ENCODE data around the gene RHBDD1.
"Not testable (repeated sequence)": the region's sequence is repeated elsewhere in the genome, so short reads cannot be mapped to it uniquely, and the experiment has no call there.

RHBDD1 gene

GRCh38 chr2:226837787-226838603 is 2.1 kb downstream of the RHBDD1 start:
- in situ Hi-C loops (cut with MboI; ENCODE audit: low sequenced_read_pairs): no loop called here

DNA sequence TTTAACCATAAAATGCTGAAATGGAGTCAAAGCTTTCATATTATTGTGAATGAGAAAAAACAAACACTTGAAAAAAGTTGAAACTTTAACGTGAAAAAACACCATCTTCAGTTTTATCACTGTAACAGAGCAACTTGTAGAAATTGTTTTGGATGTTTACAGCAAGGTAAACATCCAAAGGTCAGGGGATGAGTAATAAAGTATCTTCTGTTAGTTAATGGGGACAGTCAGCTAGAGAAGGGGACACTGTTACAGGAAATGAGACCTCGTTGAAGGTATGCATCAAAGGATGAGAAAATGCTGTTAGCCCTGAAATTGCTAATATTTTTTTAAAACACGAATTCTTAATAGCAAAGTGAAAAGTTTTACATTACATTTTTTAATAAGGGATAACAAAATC is 2.9 kb downstream of the RHBDD1 start:
- in situ Hi-C loops (cut with MboI; ENCODE audit: low sequenced_read_pairs): no loop called here

DNA sequence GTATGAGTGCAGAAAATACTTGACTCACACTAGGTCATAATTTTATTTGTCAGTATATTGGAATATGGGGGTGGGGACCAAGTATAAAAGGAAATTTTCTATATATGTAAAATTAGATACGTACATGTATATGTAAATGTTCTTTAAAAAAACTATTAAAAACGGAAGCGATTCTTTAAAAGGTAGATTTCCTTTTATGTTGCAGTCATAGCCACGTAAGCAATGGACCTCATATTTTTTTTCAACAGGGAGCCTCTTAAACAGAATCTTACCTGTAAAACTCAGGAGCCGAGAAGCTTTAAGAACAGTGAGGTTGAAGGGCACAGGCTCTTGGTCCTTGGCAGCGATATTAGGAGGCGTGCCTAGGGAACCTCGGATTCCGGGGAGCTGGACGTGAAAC is 3.3 kb downstream of the RHBDD1 start:
- in situ Hi-C loops (cut with MboI; ENCODE audit: low sequenced_read_pairs): no loop called here

DNA sequence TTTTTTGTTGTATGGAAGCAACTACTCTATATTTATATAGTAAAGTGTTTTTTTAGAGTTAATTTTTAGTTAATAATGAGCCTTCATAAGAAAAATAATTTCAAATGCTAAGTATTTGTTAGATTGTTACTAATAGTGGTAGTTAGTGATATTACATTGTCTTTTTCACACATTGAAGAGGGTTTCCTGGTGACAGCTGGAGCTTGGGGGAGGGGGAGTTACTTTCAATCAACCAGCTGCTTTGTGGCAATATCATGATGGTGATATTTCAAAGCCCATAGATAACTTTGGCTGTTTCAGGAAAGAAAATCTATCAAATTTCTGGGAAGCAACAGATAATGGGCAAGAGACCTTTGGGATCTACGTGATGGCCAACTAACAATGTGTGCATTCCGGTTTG is 4.1 kb downstream of the RHBDD1 start:
- in situ Hi-C loops (cut with MboI; ENCODE audit: low sequenced_read_pairs): no loop called here

DNA sequence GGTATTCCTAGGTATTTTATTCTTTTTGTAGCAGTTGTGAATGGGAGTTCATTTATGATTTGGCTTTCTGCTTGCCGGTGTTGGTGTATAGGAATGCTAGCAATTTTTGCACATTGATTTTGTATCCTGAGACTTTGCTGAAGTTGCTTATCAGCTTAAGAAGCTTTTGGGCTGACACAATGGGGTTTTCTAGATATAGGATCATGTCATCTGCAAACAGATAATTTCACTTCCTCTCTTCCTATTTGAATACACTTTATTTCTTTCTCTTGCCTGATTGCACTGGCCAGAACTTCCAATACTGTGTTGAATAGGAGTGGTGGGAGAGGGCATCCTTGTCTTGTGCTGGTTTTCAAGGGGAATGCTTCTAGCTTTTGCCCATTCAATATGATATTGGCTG is 7.1 kb downstream of the RHBDD1 start:
- in situ Hi-C loops (cut with MboI; ENCODE audit: low sequenced_read_pairs): not testable (repeated sequence)

- in situ Hi-C loops (cut with MboI; ENCODE audit: low sequenced_read_pairs): no loop called here
Observed at GRCh38 chr2:226845386-226846116, 9.7 kb downstream of the RHBDD1 start.

- in situ Hi-C loops (cut with MboI; ENCODE audit: low sequenced_read_pairs): no loop called here
Observed at GRCh38 chr2:226847090-226847489, 11.2 kb downstream of the RHBDD1 start.

- in situ Hi-C loops (cut with MboI; ENCODE audit: low sequenced_read_pairs): no loop called here
Observed at GRCh38 chr2:226847511-226847910, 11.7 kb downstream of the RHBDD1 start.

GRCh38 chr2:226849349-226849748 is 13.5 kb downstream of the RHBDD1 start:
- in situ Hi-C loops (cut with MboI; ENCODE audit: low sequenced_read_pairs): no loop called here

- in situ Hi-C loops (cut with MboI; ENCODE audit: low sequenced_read_pairs): no loop called here
Observed at GRCh38 chr2:226850024-226850423, 14.2 kb downstream of the RHBDD1 start.

GRCh38 chr2:226855787-226856186 is 19.9 kb downstream of the RHBDD1 start:
- in situ Hi-C loops (cut with MboI; ENCODE audit: low sequenced_read_pairs): no loop called here

DNA sequence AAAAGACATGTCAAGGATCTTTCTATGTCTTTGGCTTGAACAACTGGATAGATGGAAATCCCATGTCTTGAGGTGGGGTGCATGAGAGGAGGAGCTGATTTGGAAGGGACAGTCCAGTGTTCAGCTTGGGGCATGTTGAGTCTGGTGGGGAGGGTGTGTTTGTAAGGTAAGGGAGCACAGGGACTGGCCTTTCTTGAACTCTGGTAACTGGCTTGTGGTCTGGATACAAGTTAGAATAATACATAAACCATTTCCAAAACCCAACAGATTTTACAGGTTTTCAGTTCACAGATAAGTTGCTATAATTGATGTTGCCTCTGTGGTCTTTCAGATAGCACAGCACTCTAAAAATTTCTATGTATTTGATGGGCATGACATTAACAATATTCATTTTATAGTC is 24.2 kb downstream of the RHBDD1 start:
- in situ Hi-C loops (cut with MboI; ENCODE audit: low sequenced_read_pairs): no loop called here

DNA sequence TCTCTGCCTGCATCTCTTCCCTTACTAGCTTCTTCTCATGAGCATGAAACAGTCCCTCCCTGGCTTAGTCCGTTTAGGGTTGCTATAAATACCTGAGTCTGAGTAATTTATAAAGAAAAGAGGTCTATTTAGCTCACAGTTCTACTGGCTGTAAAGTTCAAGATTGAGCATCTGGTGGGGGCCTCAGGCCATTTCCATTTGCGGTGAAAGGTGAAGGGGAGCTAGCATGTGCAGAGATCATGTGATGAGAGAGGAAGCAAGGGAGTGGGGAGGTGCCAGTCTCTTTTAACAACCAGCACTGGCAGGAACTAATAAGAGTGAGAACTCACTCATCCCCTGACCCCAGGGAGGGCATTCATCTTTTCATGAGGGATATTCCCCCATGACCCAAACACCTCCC is 26.8 kb downstream of the RHBDD1 start:
- in situ Hi-C loops (cut with MboI; ENCODE audit: low sequenced_read_pairs): no loop called here

- in situ Hi-C loops (cut with MboI; ENCODE audit: low sequenced_read_pairs): no loop called here
Observed at GRCh38 chr2:226865273-226865672, 29.4 kb downstream of the RHBDD1 start.

- in situ Hi-C loops (cut with MboI; ENCODE audit: low sequenced_read_pairs): no loop called here
Observed at GRCh38 chr2:226865710-226866109, 29.9 kb downstream of the RHBDD1 start.

DNA sequence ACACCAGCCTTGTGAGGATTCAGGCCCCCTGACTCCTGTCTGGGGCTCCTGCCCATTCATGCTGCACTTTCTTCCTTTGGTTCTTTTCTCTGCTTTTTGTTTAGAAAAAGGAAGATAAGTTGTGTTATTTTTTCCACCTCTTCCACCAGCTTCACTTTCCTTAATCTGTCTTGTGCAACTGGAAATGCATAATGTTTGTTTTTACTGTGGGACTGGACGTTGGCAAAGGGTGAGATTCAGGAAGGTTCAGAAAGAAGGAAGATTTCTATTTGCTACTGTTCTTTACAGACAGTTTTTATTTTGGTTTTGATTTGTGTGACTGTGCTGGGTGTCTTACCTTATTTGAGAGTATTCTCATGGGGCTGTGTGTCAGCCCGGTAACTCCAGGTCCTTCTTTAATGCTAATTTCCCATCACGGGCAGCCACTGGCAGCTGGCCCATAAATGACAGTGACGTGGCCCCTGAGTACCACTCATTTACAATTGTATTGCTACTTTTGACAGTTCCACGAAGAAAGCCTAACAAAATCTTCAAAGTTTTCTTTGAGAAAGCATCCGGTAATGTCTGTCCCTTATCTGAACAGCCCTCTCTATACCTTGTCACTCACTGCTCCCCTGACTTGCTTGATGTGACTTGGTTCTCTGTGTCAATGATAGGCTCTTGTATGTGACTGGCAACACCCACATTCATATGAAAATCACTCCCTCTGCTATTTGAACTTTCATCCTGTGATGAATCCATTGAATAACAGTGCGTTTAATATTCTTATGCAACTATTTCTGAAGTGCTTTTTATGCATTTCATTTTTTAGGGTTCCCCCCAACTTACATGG is 32.7 kb downstream of the RHBDD1 start:
- in situ Hi-C loops (cut with MboI; ENCODE audit: low sequenced_read_pairs): no loop called here

DNA sequence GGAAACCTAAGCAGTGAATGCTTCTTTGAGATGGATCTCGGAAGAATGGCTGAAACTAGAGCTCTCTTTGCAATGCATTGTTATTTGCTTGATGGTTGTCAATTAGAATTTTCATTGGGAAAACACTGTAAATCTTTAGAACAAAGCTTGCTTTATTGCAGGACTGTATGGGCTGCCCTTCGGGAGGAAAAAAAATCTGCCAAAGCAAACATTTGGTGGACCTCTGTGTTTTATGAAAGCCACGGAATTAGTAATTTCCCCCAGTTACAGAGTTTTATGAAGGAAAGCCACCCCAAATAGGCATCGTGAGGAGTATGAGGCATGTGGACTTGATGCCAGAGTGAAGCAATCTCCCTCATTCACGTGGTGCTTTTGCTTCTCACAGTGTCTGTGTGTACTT is 33.5 kb downstream of the RHBDD1 start:
- in situ Hi-C loops (cut with MboI; ENCODE audit: low sequenced_read_pairs): no loop called here

DNA sequence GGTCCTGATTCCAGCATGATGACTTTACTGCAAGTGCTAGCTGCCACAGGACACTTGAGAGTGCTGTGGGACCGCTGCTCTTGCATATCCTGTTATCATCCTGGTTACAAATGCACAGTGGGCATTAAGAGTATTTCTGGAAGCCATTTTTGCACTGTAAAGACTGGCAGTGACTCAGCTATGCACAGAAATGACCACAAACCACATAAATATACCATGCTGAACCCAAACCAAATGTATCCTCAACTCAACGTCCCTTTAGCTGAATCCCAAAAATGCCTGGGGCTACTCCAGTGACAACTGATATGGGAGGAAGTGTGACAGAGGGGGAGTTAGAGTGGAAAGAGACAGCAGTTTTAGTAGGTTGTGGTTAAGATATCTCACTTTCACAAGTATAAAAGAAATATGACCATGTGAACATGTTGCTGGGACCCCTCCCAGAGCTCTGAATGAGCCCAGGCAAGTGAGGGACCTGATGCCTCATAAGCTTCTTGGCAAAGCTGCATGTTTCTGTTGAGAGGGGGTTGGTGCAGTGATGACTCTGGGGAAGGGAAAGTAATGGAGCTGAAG is 37.3 kb downstream of the RHBDD1 start:
- in situ Hi-C loops (cut with MboI; ENCODE audit: low sequenced_read_pairs): no loop called here

GRCh38 chr2:226873826-226874225 is 38.0 kb downstream of the RHBDD1 start:
- in situ Hi-C loops (cut with MboI; ENCODE audit: low sequenced_read_pairs): no loop called here

GRCh38 chr2:226874749-226875148 is 38.9 kb downstream of the RHBDD1 start:
- in situ Hi-C loops (cut with MboI; ENCODE audit: low sequenced_read_pairs): no loop called here

All from HL-60/S4 treated with retinoic acid at 250 ng/mL for 4 days and 3 days (cell line).